GM19463 (cell line): ENCODE data around the gene CCDC195.
"Not testable (repeated sequence)": the region's sequence is repeated elsewhere in the genome, so short reads cannot be mapped to it uniquely, and the experiment has no call there.

ENCODE experiments used
- ATAC-seq: cut with Tn5 transposase; IDR thresholded peaks from one replicate; pipeline ENCODE4 v1.9.1; 2021; ENCODE audit warnings: mild to moderate bottlenecking, moderate library complexity; ENCODE audit not compliant: unreplicated experiment

Gene CCDC195

GRCh38 chr2:224691563-224691962 is 24.6 kb downstream of the CCDC195 start:
- ATAC-seq = no peak

- no peak for ATAC-seq
Measured at GRCh38 chr2:224690868-224691267, 25.3 kb downstream of the CCDC195 start.

GRCh38 chr2:224689539-224689938 is 26.6 kb downstream of the CCDC195 start:
- no peak for ATAC-seq

- ATAC-seq = no peak
Measured at GRCh38 chr2:224688997-224689396, 27.2 kb downstream of the CCDC195 start.

GRCh38 chr2:224687156-224687555 is 29.0 kb downstream of the CCDC195 start:
- no peak for ATAC-seq

- no peak for ATAC-seq
Measured at GRCh38 chr2:224685121-224685520, 31.0 kb downstream of the CCDC195 start.

GRCh38 chr2:224682134-224682533 is 34.0 kb downstream of the CCDC195 start:
- no peak for ATAC-seq

- ATAC-seq = no peak
Measured at GRCh38 chr2:224671731-224672130, 44.4 kb downstream of the CCDC195 start.

GRCh38 chr2:224670203-224670602 is 46.0 kb downstream of the CCDC195 start:
- no peak for ATAC-seq

GRCh38 chr2:224669449-224669848 is 46.7 kb downstream of the CCDC195 start:
- no peak for ATAC-seq

- ATAC-seq = no peak
Measured at GRCh38 chr2:224668123-224668909, 47.8 kb downstream of the CCDC195 start.

GRCh38 chr2:224666951-224667553 is 49.1 kb downstream of the CCDC195 start:
- peak; percentile 96 for ATAC-seq

GRCh38 chr2:224663322-224663721 is 52.8 kb downstream of the CCDC195 start:
- not testable (repeated sequence) for ATAC-seq

GRCh38 chr2:224661708-224662107 is 54.5 kb downstream of the CCDC195 start:
- not testable (repeated sequence) for ATAC-seq

GRCh38 chr2:224659714-224660113 is 56.5 kb downstream of the CCDC195 start:
- ATAC-seq = no peak

GRCh38 chr2:224658780-224659405 is 57.3 kb downstream of the CCDC195 start:
- no peak for ATAC-seq

GRCh38 chr2:224657349-224657748 is 58.8 kb downstream of the CCDC195 start:
- no peak for ATAC-seq

- ATAC-seq = no peak
Measured at GRCh38 chr2:224655006-224655537, 61.1 kb downstream of the CCDC195 start.
